ENCODE data around the gene SLC66A1. TPM values are rescaled to one million over a fixed set of nuclear protein-coding genes. Genes with fewer than 3 reads are reported as not detected.

SLC66A1 gene
- total and polyA plus RNA-seq, 2 donors (not counting 3 experiments of a cell fraction or from before 2014, with no cell fraction given), result 15.3 to 32.6 TPM

GRCh38 chr1:19319196-19319595 is 7.1 kb downstream of the SLC66A1 start:
- H3K27ac ChIP-seq (ENCODE audit: insufficient read depth, low read depth, low read length), result no peak overlapping the region
- POLR2A ChIA-PET, result interaction anchor here (0.6 kb wide), 1 partner anchor 23 kb away, joined by 7 read pairs; no protein-coding TSS in a partner anchor

GRCh38 chr1:19321071-19321470 is 8.9 kb downstream of the SLC66A1 start:
- ChIA-PET CTCF (no interaction called here), POLR2A (no interaction called here)
- DNase-seq (ENCODE audit: low read depth, low spot score) (no peak), FAIRE-seq (no peak)
- TF ChIP-seq POLR2AphosphoS5 (IDR thresholded peaks at IDR 0.05; ENCODE audit: insufficient read depth, low read depth, low read length) (no peak), POLR2A (IDR thresholded peaks at IDR 0.05; ENCODE audit: low read depth, low read length) (no peak), EZH2 (IDR thresholded peaks at IDR 0.05; ENCODE audit: borderline replicate concordance, low read depth, low read length, severe bottlenecking) (no peak), JUN (IDR thresholded peaks at IDR 0.05; ENCODE audit: borderline replicate concordance, insufficient read depth, insufficient read length, low read depth) (no peak), CTCF (IDR thresholded peaks at IDR 0.05; ENCODE audit: extremely low read depth in 1 of 2, insufficient read depth in 1 of 2, low read depth in 1 of 2, low read length in 2 of 2) (no peak), FOS (IDR thresholded peaks at IDR 0.05; ENCODE audit: borderline replicate concordance, insufficient read depth, low read length) (no peak), MAX (IDR thresholded peaks at IDR 0.05; ENCODE audit: insufficient read depth, insufficient read length) (no peak), MYC (IDR thresholded peaks at IDR 0.05; ENCODE audit: low read depth, low read length) (no peak), GATA2 (IDR thresholded peaks at IDR 0.05; ENCODE audit: insufficient read depth, insufficient read length, low read depth, low read length) (no peak)
- Histone ChIP-seq H3K9ac (replicated peaks; ENCODE audit: extremely low read depth, insufficient read depth, low read length) (no peak overlapping the region), H4K20me1 (replicated peaks; ENCODE audit: control insufficient read depth, extremely low read depth, insufficient read depth, low read length) (no peaks in the 10 kb centered on the region), H3K27ac (ENCODE audit: insufficient read depth, low read depth, low read length) (no peak overlapping the region), H3K4me3 (replicated peaks in 1 of 3; ENCODE audit: insufficient read depth in 1 of 3, low read depth in 1 of 3, low read length in 3 of 3) (no peak overlapping the region), H3K9me3 (replicated peaks; ENCODE audit: control insufficient read depth, insufficient read depth, low read length) (no peaks in the 10 kb centered on the region), H3K4me2 (ENCODE audit: insufficient read depth, low read length) (no peak overlapping the region), H3K27me3 (ENCODE audit: control insufficient read depth in 2 of 2, insufficient read depth in 2 of 2, low read length in 2 of 2) (no peaks in the 10 kb centered on the region), H3K9me1 (replicated peaks; ENCODE audit: control insufficient read depth, extremely low read depth, insufficient read depth, low read length) (no peaks in the 10 kb centered on the region), H3K79me2 (ENCODE audit: control insufficient read depth, insufficient read depth, low read length) (no peaks in the 10 kb centered on the region), H2AFZ (ENCODE audit: low read depth, low read length) (no peak overlapping the region), H3K36me3 (ENCODE audit: control insufficient read depth in 2 of 2, extremely low read depth in 1 of 2, insufficient read depth in 2 of 2, low read length in 2 of 2) (peaks cover 6 to 18% of the 10 kb centered on the region in 2 experiments), H3K4me1 (ENCODE audit: control insufficient read depth, extremely low read depth, insufficient read depth, low read length) (no peaks in the 10 kb centered on the region)
- intact Hi-C loops (cut with micrococcal nuclease), result no loop called here
- dilution Hi-C loops (cut with MboI; ENCODE audit: extremely low pct_ligation_motif_present, low sequenced_read_pairs), result no loop called here
- BruUV-seq (replicated peaks), result no TSS peak

More at GRCh38 chr1:19319196-19319595, 7.1 kb downstream of the SLC66A1 start:
- H3K36me3 ChIP-seq (ENCODE audit: control insufficient read depth in 2 of 2, extremely low read depth in 1 of 2, insufficient read depth in 2 of 2, low read length in 2 of 2), result peaks cover 2 to 9% of the 10 kb centered on the region in 2 experiments
- H3K4me3 ChIP-seq (replicated peaks in 1 of 3; ENCODE audit: insufficient read depth in 1 of 3, low read depth in 1 of 3, low read length in 3 of 3), result no peak overlapping the region
- FAIRE-seq (no peak), DNase-seq (ENCODE audit: low read depth, low spot score) (no peak)
- no peak overlapping the region for H3K9ac ChIP-seq (replicated peaks; ENCODE audit: extremely low read depth, insufficient read depth, low read length)
- dilution Hi-C loops (cut with MboI; ENCODE audit: extremely low pct_ligation_motif_present, low sequenced_read_pairs) (no loop called here), intact Hi-C loops (cut with micrococcal nuclease) (no loop called here)
- no TSS peak for BruUV-seq (replicated peaks)
- H3K79me2 ChIP-seq (ENCODE audit: control insufficient read depth, insufficient read depth, low read length), result no peaks in the 10 kb centered on the region
- CTCF ChIA-PET, result no interaction called here
- no peak overlapping the region for H2AFZ ChIP-seq (ENCODE audit: low read depth, low read length)
- no peaks in the 10 kb centered on the region for H3K27me3 ChIP-seq (ENCODE audit: control insufficient read depth in 2 of 2, insufficient read depth in 2 of 2, low read length in 2 of 2)
- no peak overlapping the region for H3K4me2 ChIP-seq (ENCODE audit: insufficient read depth, low read length)
- no peaks in the 10 kb centered on the region for H3K9me3 ChIP-seq (replicated peaks; ENCODE audit: control insufficient read depth, insufficient read depth, low read length)
- H4K20me1 ChIP-seq (replicated peaks; ENCODE audit: control insufficient read depth, extremely low read depth, insufficient read depth, low read length), result no peaks in the 10 kb centered on the region
- no peaks in the 10 kb centered on the region for H3K9me1 ChIP-seq (replicated peaks; ENCODE audit: control insufficient read depth, extremely low read depth, insufficient read depth, low read length)
- TF ChIP-seq JUN (IDR thresholded peaks at IDR 0.05; ENCODE audit: borderline replicate concordance, insufficient read depth, insufficient read length, low read depth) (no peak), MYC (IDR thresholded peaks at IDR 0.05; ENCODE audit: low read depth, low read length) (no peak)
- H3K4me1 ChIP-seq (ENCODE audit: control insufficient read depth, extremely low read depth, insufficient read depth, low read length), result peaks cover 8% of the 10 kb centered on the region

Measured in endothelial cell of umbilical vein (primary cell).